Medulla oblongata (tissue), 1 donor: Measurements from ENCODE around the gene SLC15A3.
A peak's percentile ranks its signal among the peaks of the same experiment; 100 is the strongest.
"Not testable (repeated sequence)": the region's sequence is repeated elsewhere in the genome, so short reads cannot be mapped to it uniquely, and the experiment has no call there.

ENCODE experiments used
- DNase-seq: peaks from one replicate; pipeline ENCODE4 v3.0.0-alpha.2; 2015; ENCODE audit errors: extremely low spot score

Gene SLC15A3

GRCh38 chr11:60977224-60977623 is 25.2 kb upstream of the SLC15A3 start:
- no peak for DNase-seq

- DNase-seq = peak; percentile 79
These were observed 22.8 kb upstream of the SLC15A3 start for GRCh38 chr11:60974726-60975125.

- DNase-seq = not testable (repeated sequence)
These were observed 22.3 kb upstream of the SLC15A3 start for GRCh38 chr11:60974316-60974715.

- DNase-seq = no peak
These were observed 21.7 kb upstream of the SLC15A3 start for GRCh38 chr11:60973699-60974098.

- DNase-seq = no peak
These were observed 20.4 kb upstream of the SLC15A3 start for GRCh38 chr11:60972182-60973030.

GRCh38 chr11:60971520-60971919 is 19.5 kb upstream of the SLC15A3 start, which contains the start of gene CD6:
CD6 (plus strand) TSS chr11:60971680; CDS start chr11:60971866, 186 bp downstream.
- DNase-seq = no peak

GRCh38 chr11:60970890-60971289 is 18.9 kb upstream of the SLC15A3 start:
- no peak for DNase-seq

GRCh38 chr11:60970369-60970774 is 18.4 kb upstream of the SLC15A3 start:
- DNase-seq = peak; percentile 39

- no peak for DNase-seq
These were observed 16.2 kb upstream of the SLC15A3 start for GRCh38 chr11:60968223-60968622.

GRCh38 chr11:60966890-60967289 is 14.9 kb upstream of the SLC15A3 start:
- DNase-seq = no peak

GRCh38 chr11:60964801-60965200 is 12.8 kb upstream of the SLC15A3 start:
- DNase-seq = no peak

- DNase-seq = no peak
These were observed 8.4 kb upstream of the SLC15A3 start for GRCh38 chr11:60960405-60960804.

- no peak for DNase-seq
These were observed 7.5 kb upstream of the SLC15A3 start for GRCh38 chr11:60959431-60959830.

- DNase-seq = no peak
These were observed 5.2 kb upstream of the SLC15A3 start for GRCh38 chr11:60957188-60957587.

GRCh38 chr11:60955571-60955970 is 3.6 kb upstream of the SLC15A3 start:
- peak; percentile 70 for DNase-seq

GRCh38 chr11:60954421-60954820 is 2.4 kb upstream of the SLC15A3 start:
- peak; percentile 57 for DNase-seq

GRCh38 chr11:60953781-60954180 is 1.8 kb upstream of the SLC15A3 start:
- DNase-seq = peak; percentile 51

- DNase-seq = no peak
These were observed 780 bp upstream of the SLC15A3 start for GRCh38 chr11:60952742-60953170.

- DNase-seq = no peak
These were observed 421 bp downstream of the SLC15A3 start for GRCh38 chr11:60951606-60951903.

GRCh38 chr11:60950933-60951605 is 907 bp downstream of the SLC15A3 start:
- no peak for DNase-seq

GRCh38 chr11:60950024-60950423 is 2.0 kb downstream of the SLC15A3 start:
- DNase-seq = no peak

- peak; percentile 54 for DNase-seq
These were observed 3.7 kb downstream of the SLC15A3 start for GRCh38 chr11:60948250-60948649.

- DNase-seq = peak; percentile 76
These were observed 4.3 kb downstream of the SLC15A3 start for GRCh38 chr11:60947700-60948099.
